SK-N-SH (cell line): Measurements from ENCODE around the gene WNT2. TPM values are rescaled to one million over a fixed set of nuclear protein-coding genes. Genes with fewer than 3 reads are reported as not detected.

ENCODE experiments used
- CTCF ChIA-PET: fragments of 300-600, 350-600 bp; formaldehyde crosslinking; extraction: SDS; loops from one replicate; lab custom pipeline; 2021; lab: Yijun Ruan, JAX
- POLR2A ChIA-PET: fragments of 350-600 bp; sonication (Branson Sonifier 250); formaldehyde crosslinking; extraction: SDS; loops from one replicate; lab custom pipeline; 2020; ENCODE audit warnings: antibody characterized with exemption, inconsistent platforms; lab: Yijun Ruan, JAX
- DNase-seq: peaks from one replicate; pipeline ENCODE4 v3.0.0; 2012
- H2AFZ ChIP-seq: fragments of 200-600 bp; sonication (generic); 2 replicates; pipeline ENCODE4 v1.8.1; 2016; ENCODE audit warnings: antibody characterized with exemption, mild to moderate bottlenecking, low read depth
- H3F3A ChIP-seq: fragments of 200-600 bp; sonication (generic); replicated peaks from 2 replicates; pipeline ENCODE3; 2016; ENCODE audit warnings: antibody characterized with exemption, mild to moderate bottlenecking; ENCODE audit not compliant: insufficient read depth
- H3K27ac ChIP-seq, 2 experiments: fragments of 200-500 bp in 1 of 2; fragments of 200-600 bp in 1 of 2; sonication (Bioruptor generic) in 1 of 2; sonication (generic), shearing (Covaris generic) in 1 of 2; 2 replicates each; pipeline versions ENCODE4 v1.5.1 to v1.6.1; 2014 to 2016; ENCODE audit warnings: low read depth in 2 of 2, inconsistent platforms in 1 of 2, low read length in 1 of 2, mild to moderate bottlenecking in 1 of 2, mixed read lengths in 1 of 2
- H3K27me3 ChIP-seq: fragments of 200-600 bp; sonication (generic), shearing (Covaris generic); 2 replicates; pipeline ENCODE4 v1.6.1; 2016; ENCODE audit warnings: mixed run types; ENCODE audit not compliant: insufficient read depth
- H3K36me3 ChIP-seq, 2 experiments: fragments of 200-500 bp in 1 of 2; fragments of 200-600 bp in 1 of 2; sonication (Bioruptor generic) in 1 of 2; sonication (generic) in 1 of 2; replicated peaks in 1 of 2; 2 replicates each; pipeline versions ENCODE3 to v1.5.1; 2014 to 2016; ENCODE audit warnings: low read length in 1 of 2, mild to moderate bottlenecking in 1 of 2; ENCODE audit not compliant: insufficient read depth in 2 of 2, control insufficient read depth in 1 of 2
- H3K4me1 ChIP-seq, 2 experiments: fragments of 200-500 bp in 1 of 2; fragments of 200-600 bp in 1 of 2; sonication (Bioruptor generic) in 1 of 2; sonication (generic), shearing (Covaris generic) in 1 of 2; 2 replicates each; pipeline versions ENCODE4 v1.5.1 to v1.6.1; 2014 to 2016; ENCODE audit warnings: low read depth in 1 of 2, low read length in 1 of 2, mixed run types in 1 of 2; ENCODE audit not compliant: insufficient read depth in 2 of 2, control insufficient read depth in 1 of 2
- H3K4me2 ChIP-seq: fragments of 200-600 bp; sonication (generic), shearing (Covaris generic); 2 replicates; pipeline ENCODE4 v1.6.1; 2017; ENCODE audit warnings: mixed run types
- H3K4me3 ChIP-seq, 2 experiments: fragments of 200-500 bp in 1 of 2; fragments of 200-600 bp in 1 of 2; sonication (Bioruptor generic) in 1 of 2; sonication (generic), shearing (Covaris generic) in 1 of 2; 2 replicates each; pipeline versions ENCODE4 v1.5.1 to v1.8.1; 2014 to 2016; ENCODE audit warnings: low read depth in 2 of 2, inconsistent platforms in 1 of 2, low read length in 1 of 2, mild to moderate bottlenecking in 1 of 2, mixed read lengths in 1 of 2, moderate library complexity in 1 of 2
- H3K79me2 ChIP-seq: fragments of 200-600 bp; sonication (generic); 2 replicates; pipeline ENCODE4 v1.8.1; 2017; ENCODE audit warnings: mild to moderate bottlenecking; ENCODE audit not compliant: insufficient read depth
- H3K9ac ChIP-seq: fragments of 200-600 bp; sonication (generic); 2 replicates; pipeline ENCODE4 v1.6.1; 2017; ENCODE audit warnings: mixed run types
- H3K9me2 ChIP-seq: fragments of 200-600 bp; sonication (generic); 2 replicates; pipeline ENCODE4 v1.6.1; 2017; ENCODE audit warnings: mixed run types
- H3K9me3 ChIP-seq: fragments of 200-600 bp; sonication (generic); 2 replicates; pipeline ENCODE4 v1.6.1; 2017; ENCODE audit warnings: mixed run types, mild to moderate bottlenecking, moderate library complexity
- H4K20me1 ChIP-seq: fragments of 200-600 bp; sonication (generic); 2 replicates; pipeline ENCODE4 v1.6.1; 2017; ENCODE audit warnings: mild to moderate bottlenecking, mixed run types; ENCODE audit not compliant: insufficient read depth
- CHD2 ChIP-seq: fragments of 150-350 bp; IDR thresholded peaks from 2 replicates; pipeline ENCODE4 v1.6.1; 2018; ENCODE audit warnings: low read length; ENCODE audit not compliant: partially characterized antibody
- FOSL2 ChIP-seq: IDR thresholded peaks from 2 replicates; pipeline ENCODE4 v1.4.0; 2012; ENCODE audit warnings: low read depth, mild to moderate bottlenecking, moderate library complexity, borderline replicate concordance
- GATA2 ChIP-seq: sonication (generic); formaldehyde crosslinking; IDR thresholded peaks from 2 replicates; pipeline ENCODE4 v1.5.0; 2020; ENCODE audit warnings: mild to moderate bottlenecking, missing genetic modification reagents
- JUND ChIP-seq: IDR thresholded peaks from 2 replicates; pipeline ENCODE4 v1.4.0; 2012
- MXI1 ChIP-seq: IDR thresholded peaks from 2 replicates; pipeline ENCODE4 v1.6.1; 2012; ENCODE audit warnings: mild to moderate bottlenecking, low read depth, low read length, improper control_type of control experiment
- POLR2AphosphoS5 ChIP-seq: IDR thresholded peaks from 2 replicates; pipeline ENCODE4 v1.6.1; 2012; ENCODE audit warnings: low read depth, low read length
- RAD21 ChIP-seq: IDR thresholded peaks from 2 replicates; pipeline ENCODE4 v1.6.1; 2012; ENCODE audit warnings: mild to moderate bottlenecking, low read length
- SIN3A ChIP-seq: IDR thresholded peaks from 2 replicates; pipeline ENCODE4 v1.6.1; 2012; ENCODE audit warnings: low read depth, mild to moderate bottlenecking, low read length, moderate library complexity, borderline replicate concordance
- SMC3 ChIP-seq: IDR thresholded peaks from 2 replicates; pipeline ENCODE4 v1.6.1; 2012; ENCODE audit warnings: low read depth, low read length, improper control_type of control experiment
- TCF12 ChIP-seq: IDR thresholded peaks from 2 replicates; pipeline ENCODE4 v1.4.0; 2012
- TEAD4 ChIP-seq: IDR thresholded peaks from 2 replicates; pipeline ENCODE4 v1.4.0; 2012; ENCODE audit warnings: mild to moderate bottlenecking, borderline replicate concordance; ENCODE audit not compliant: insufficient read depth
- YY1 ChIP-seq: IDR thresholded peaks from 2 replicates; pipeline ENCODE4 v1.4.0; 2012; ENCODE audit warnings: low read depth, mild to moderate bottlenecking
- WGBS: methylation state at CpG from one replicate; pipeline ENCODE4 v1.1.6; 2017; ENCODE audit warnings: low lambda C conversion rate; 5-methylcytosine and 5-hydroxymethylcytosine counted together
- polyA plus RNA-seq, 3 experiments: library from polyadenylated mRNA; depleted of rRNA; stranded (reverse); fragments of >200 nt; gene quantifications; 2 replicates each; pipeline ENCODE4 v1.2.3, GENCODE V29; 2012
- TF ChIP-seq, protein P1 (sequence below): IDR thresholded peaks from 2 replicates; pipeline ENCODE4 v1.6.1; 2012; ENCODE audit warnings: mild to moderate bottlenecking, low read depth, low read length, moderate library complexity
- TF ChIP-seq, protein P2 (sequence below): fragments of 200-600 bp; sonication (generic); IDR thresholded peaks from 2 replicates; pipeline ENCODE4 v1.6.1; 2017; ENCODE audit warnings: antibody characterized with exemption, mild to moderate bottlenecking, moderate library complexity
- TF ChIP-seq, protein P3 (sequence below): IDR thresholded peaks from 2 replicates; pipeline ENCODE4 v1.4.0; 2012; ENCODE audit warnings: low read depth, borderline replicate concordance
- TF ChIP-seq, protein P4 (sequence below): IDR thresholded peaks from 2 replicates; pipeline ENCODE4 v1.4.0; 2012; ENCODE audit warnings: low read depth
- TF ChIP-seq, protein P5 (sequence below): fragments of 150-350 bp; IDR thresholded peaks from 2 replicates; pipeline ENCODE4 v1.6.1; 2017; ENCODE audit warnings: antibody characterized with exemption, low read length, low read depth, borderline replicate concordance

WNT2 gene
- polyA plus RNA-seq, 1 of the 3 experiments (the other 2 are of a cell fraction) = not detected

DNA sequence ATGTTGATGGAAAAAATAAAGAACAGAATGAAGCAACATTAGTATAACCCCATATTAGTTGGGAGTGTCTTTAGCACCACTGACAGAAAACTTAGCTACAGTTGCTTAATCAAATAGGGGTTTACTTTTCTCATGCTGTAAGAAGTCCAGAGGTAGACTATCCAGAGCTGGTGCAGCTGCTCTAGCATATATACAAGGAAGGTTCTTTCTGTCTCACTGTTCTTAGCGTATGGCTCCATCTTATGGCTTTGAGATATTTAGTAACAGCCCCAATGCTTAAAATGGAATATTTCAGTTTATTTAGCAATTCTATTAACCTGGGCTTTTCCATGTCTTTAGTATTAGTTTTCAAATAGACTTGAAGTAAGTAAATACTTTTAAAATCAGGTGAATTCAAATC, 15.2 kb upstream of the WNT2 start:
- no peak for DNase-seq
- TF ChIP-seq SMC3 (peak; percentile 20; the same call in 1 of the 2 replicates), RAD21 (peak; percentile 54), GATA2 (CRISPR knock-in tag) (no peak)
- TF ChIP-seq, protein P1, sequence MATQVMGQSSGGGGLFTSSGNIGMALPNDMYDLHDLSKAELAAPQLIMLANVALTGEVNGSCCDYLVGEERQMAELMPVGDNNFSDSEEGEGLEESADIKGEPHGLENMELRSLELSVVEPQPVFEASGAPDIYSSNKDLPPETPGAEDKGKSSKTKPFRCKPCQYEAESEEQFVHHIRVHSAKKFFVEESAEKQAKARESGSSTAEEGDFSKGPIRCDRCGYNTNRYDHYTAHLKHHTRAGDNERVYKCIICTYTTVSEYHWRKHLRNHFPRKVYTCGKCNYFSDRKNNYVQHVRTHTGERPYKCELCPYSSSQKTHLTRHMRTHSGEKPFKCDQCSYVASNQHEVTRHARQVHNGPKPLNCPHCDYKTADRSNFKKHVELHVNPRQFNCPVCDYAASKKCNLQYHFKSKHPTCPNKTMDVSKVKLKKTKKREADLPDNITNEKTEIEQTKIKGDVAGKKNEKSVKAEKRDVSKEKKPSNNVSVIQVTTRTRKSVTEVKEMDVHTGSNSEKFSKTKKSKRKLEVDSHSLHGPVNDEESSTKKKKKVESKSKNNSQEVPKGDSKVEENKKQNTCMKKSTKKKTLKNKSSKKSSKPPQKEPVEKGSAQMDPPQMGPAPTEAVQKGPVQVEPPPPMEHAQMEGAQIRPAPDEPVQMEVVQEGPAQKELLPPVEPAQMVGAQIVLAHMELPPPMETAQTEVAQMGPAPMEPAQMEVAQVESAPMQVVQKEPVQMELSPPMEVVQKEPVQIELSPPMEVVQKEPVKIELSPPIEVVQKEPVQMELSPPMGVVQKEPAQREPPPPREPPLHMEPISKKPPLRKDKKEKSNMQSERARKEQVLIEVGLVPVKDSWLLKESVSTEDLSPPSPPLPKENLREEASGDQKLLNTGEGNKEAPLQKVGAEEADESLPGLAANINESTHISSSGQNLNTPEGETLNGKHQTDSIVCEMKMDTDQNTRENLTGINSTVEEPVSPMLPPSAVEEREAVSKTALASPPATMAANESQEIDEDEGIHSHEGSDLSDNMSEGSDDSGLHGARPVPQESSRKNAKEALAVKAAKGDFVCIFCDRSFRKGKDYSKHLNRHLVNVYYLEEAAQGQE = no peak
- TF ChIP-seq, protein P2, sequence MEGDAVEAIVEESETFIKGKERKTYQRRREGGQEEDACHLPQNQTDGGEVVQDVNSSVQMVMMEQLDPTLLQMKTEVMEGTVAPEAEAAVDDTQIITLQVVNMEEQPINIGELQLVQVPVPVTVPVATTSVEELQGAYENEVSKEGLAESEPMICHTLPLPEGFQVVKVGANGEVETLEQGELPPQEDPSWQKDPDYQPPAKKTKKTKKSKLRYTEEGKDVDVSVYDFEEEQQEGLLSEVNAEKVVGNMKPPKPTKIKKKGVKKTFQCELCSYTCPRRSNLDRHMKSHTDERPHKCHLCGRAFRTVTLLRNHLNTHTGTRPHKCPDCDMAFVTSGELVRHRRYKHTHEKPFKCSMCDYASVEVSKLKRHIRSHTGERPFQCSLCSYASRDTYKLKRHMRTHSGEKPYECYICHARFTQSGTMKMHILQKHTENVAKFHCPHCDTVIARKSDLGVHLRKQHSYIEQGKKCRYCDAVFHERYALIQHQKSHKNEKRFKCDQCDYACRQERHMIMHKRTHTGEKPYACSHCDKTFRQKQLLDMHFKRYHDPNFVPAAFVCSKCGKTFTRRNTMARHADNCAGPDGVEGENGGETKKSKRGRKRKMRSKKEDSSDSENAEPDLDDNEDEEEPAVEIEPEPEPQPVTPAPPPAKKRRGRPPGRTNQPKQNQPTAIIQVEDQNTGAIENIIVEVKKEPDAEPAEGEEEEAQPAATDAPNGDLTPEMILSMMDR = peak; percentile 49
- no peak overlapping the region for H2AFZ ChIP-seq
- no peaks in the 10 kb centered on the region for H3F3A ChIP-seq
- H3K9me3 ChIP-seq = no peaks in the 10 kb centered on the region
- CTCF ChIA-PET = interaction anchor here (0.8 to 1.7 kb wide), 9 partner anchors 10 to 747 kb away, joined by 3 to 8 read pairs (median 3); no protein-coding TSS in a partner anchor
- 27% methylated on average over 1 of the region's 1 CpG for WGBS
- no peak overlapping the region for H3K9ac ChIP-seq
- no peaks in the 10 kb centered on the region for H3K36me3 ChIP-seq
- H3K4me3 ChIP-seq = no peak overlapping the region
- H3K4me1 ChIP-seq = no peaks in the 10 kb centered on the region
- no peak overlapping the region for H3K4me2 ChIP-seq
- peaks cover 4% of the 10 kb centered on the region; the same call in 1 of the 2 replicates for H3K9me2 ChIP-seq
- peaks cover 25% of the 10 kb centered on the region; the same call in 1 of the 2 replicates for H3K27me3 ChIP-seq
- POLR2A ChIA-PET = no interaction called here
- no peaks in the 10 kb centered on the region for H4K20me1 ChIP-seq
- no peak overlapping the region for H3K27ac ChIP-seq
- no peaks in the 10 kb centered on the region for H3K79me2 ChIP-seq

DNA sequence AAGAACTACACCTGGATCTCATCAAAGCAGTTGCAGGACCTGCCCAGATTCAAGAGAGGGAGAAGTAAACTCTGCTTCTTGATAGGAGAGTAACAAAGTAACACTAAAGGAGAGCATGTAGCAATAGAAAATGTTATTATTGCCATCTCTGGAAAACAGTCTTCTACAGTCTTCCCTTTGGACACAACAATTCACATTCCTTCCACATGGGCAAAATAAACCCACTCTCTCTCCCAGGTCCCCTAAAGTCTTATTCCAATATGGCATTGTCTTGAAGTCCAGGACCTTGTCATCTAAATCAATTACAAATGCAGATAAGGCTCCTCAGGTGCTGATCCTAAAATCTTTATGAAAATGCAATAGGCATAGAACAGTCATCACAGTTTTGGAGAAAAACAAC, 10.3 kb upstream of the WNT2 start:
- no peak overlapping the region for H3K9ac ChIP-seq
- no peak overlapping the region for H3K4me3 ChIP-seq
- POLR2A ChIA-PET = no interaction called here
- peaks cover 4% of the 10 kb centered on the region; the same call in 1 of the 2 replicates for H3K9me2 ChIP-seq
- H3K9me3 ChIP-seq = no peaks in the 10 kb centered on the region
- H3F3A ChIP-seq = no peaks in the 10 kb centered on the region
- no peaks in the 10 kb centered on the region for H3K36me3 ChIP-seq
- H3K4me1 ChIP-seq = no peaks in the 10 kb centered on the region
- H3K79me2 ChIP-seq = no peaks in the 10 kb centered on the region
- H3K27me3 ChIP-seq = peaks cover 25% of the 10 kb centered on the region; the same call in 1 of the 2 replicates
- no peak for DNase-seq
- H2AFZ ChIP-seq = no peak overlapping the region
- no peak overlapping the region for H3K4me2 ChIP-seq
- H3K27ac ChIP-seq = no peak overlapping the region
- CTCF ChIA-PET = no interaction called here
- no peaks in the 10 kb centered on the region for H4K20me1 ChIP-seq
- TF ChIP-seq JUND (no peak), FOSL2 (no peak), GATA2 (CRISPR knock-in tag) (no peak), YY1 (no peak), TEAD4 (no peak), SIN3A (no peak), CHD2 (no peak), POLR2AphosphoS5 (no peak), TCF12 (no peak), MXI1 (no peak), SMC3 (no peak)
- TF ChIP-seq, protein P3, sequence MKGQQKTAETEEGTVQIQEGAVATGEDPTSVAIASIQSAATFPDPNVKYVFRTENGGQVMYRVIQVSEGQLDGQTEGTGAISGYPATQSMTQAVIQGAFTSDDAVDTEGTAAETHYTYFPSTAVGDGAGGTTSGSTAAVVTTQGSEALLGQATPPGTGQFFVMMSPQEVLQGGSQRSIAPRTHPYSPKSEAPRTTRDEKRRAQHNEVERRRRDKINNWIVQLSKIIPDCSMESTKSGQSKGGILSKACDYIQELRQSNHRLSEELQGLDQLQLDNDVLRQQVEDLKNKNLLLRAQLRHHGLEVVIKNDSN = no peak
- TF ChIP-seq, protein P4, sequence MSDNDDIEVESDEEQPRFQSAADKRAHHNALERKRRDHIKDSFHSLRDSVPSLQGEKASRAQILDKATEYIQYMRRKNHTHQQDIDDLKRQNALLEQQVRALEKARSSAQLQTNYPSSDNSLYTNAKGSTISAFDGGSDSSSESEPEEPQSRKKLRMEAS = no peak
- TF ChIP-seq, protein P5, sequence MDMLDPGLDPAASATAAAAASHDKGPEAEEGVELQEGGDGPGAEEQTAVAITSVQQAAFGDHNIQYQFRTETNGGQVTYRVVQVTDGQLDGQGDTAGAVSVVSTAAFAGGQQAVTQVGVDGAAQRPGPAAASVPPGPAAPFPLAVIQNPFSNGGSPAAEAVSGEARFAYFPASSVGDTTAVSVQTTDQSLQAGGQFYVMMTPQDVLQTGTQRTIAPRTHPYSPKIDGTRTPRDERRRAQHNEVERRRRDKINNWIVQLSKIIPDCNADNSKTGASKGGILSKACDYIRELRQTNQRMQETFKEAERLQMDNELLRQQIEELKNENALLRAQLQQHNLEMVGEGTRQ = no peak
